ENCODE results near the gene CNGB1. TPM values are rescaled to one million over a fixed set of nuclear protein-coding genes. Genes with fewer than 3 reads are reported as not detected.
"Not testable (repeated sequence)": the region's sequence is repeated elsewhere in the genome, so short reads cannot be mapped to it uniquely, and the experiment has no call there.

The CNGB1 gene
- polyA plus RNA-seq, 1 donor = 0.02 TPM

GRCh38 chr16:57955572-57956188, 15.2 kb downstream of the CNGB1 start:
- DNase-seq = no peak

- no peak for DNase-seq
These were observed 17.1 kb downstream of the CNGB1 start for GRCh38 chr16:57953857-57954256.

GRCh38 chr16:57952909-57953308, 18.0 kb downstream of the CNGB1 start:
- DNase-seq = no peak

GRCh38 chr16:57951204-57951960, 19.5 kb downstream of the CNGB1 start:
- no peak for DNase-seq

GRCh38 chr16:57950382-57950781, 20.5 kb downstream of the CNGB1 start:
- DNase-seq = no peak

- DNase-seq = no peak
These were observed 21.2 kb downstream of the CNGB1 start for GRCh38 chr16:57949595-57950238.

GRCh38 chr16:57949013-57949412, 21.9 kb downstream of the CNGB1 start:
- no peak for DNase-seq

GRCh38 chr16:57948027-57948426, 22.9 kb downstream of the CNGB1 start:
- no peak for DNase-seq

- no peak for DNase-seq
These were observed 23.7 kb downstream of the CNGB1 start for GRCh38 chr16:57947261-57947660.

GRCh38 chr16:57946181-57946801, 24.6 kb downstream of the CNGB1 start:
- no peak for DNase-seq

- DNase-seq = no peak
These were observed 25.2 kb downstream of the CNGB1 start for GRCh38 chr16:57945740-57946138.

- peak; percentile 46 for DNase-seq
These were observed 25.8 kb downstream of the CNGB1 start for GRCh38 chr16:57944970-57945739.

GRCh38 chr16:57943381-57943780, 27.5 kb downstream of the CNGB1 start:
- not testable (repeated sequence) for DNase-seq

- DNase-seq = not testable (repeated sequence)
These were observed 29.0 kb downstream of the CNGB1 start for GRCh38 chr16:57941901-57942300.

GRCh38 chr16:57941016-57941664, 29.8 kb downstream of the CNGB1 start:
- DNase-seq = no peak

GRCh38 chr16:57940382-57940966, 30.5 kb downstream of the CNGB1 start:
- no peak for DNase-seq

- DNase-seq = no peak
These were observed 31.1 kb downstream of the CNGB1 start for GRCh38 chr16:57939872-57940224.

- DNase-seq = no peak
These were observed 31.7 kb downstream of the CNGB1 start for GRCh38 chr16:57938936-57939871.

GRCh38 chr16:57938484-57938883, 32.4 kb downstream of the CNGB1 start:
- no peak for DNase-seq

GRCh38 chr16:57937861-57938260, 33.1 kb downstream of the CNGB1 start:
- DNase-seq = no peak

Data from left kidney (tissue), 2 donors.